ENCODE data around the gene LHX8. TPM values are rescaled to one million over a fixed set of nuclear protein-coding genes. Genes with fewer than 3 reads are reported as not detected.
A peak's percentile ranks its signal among the peaks of the same experiment; 100 is the strongest.

LHX8 gene
- total RNA-seq, 1 experiment from 2014 or later: not detected

GRCh38 chr1:75092141-75092540 is 42.0 kb upstream of the LHX8 start:
- Histone ChIP-seq H4K8ac (replicated peaks; ENCODE audit: insufficient read length, low read depth, low read length) (no peak overlapping the region), H3K18ac (ENCODE audit: insufficient read length, low read depth, low read length) (no peak overlapping the region), H3K14ac (ENCODE audit: insufficient read depth, low read length) (no peak overlapping the region), H3K4ac (ENCODE audit: low read depth, low read length) (no peak overlapping the region), H3K23ac (ENCODE audit: insufficient read length, low read depth, low read length) (no peak overlapping the region), H4K20me1 (ENCODE audit: control insufficient read depth, insufficient read depth, insufficient read length) (no peaks in the 10 kb centered on the region), H3K4me1 (ENCODE audit: insufficient read depth, low read length) (no peaks in the 10 kb centered on the region), H3K23me2 (ENCODE audit: insufficient read length, low read depth, low read length, poor library complexity, severe bottlenecking) (no peaks in the 10 kb centered on the region), H2BK12ac (ENCODE audit: insufficient read length, low read depth, low read length) (no peak overlapping the region), H2AFZ (ENCODE audit: low read length) (no peak overlapping the region), H2AK5ac (ENCODE audit: insufficient read length, low read length) (no peak overlapping the region), H3K79me1 (ENCODE audit: insufficient read depth, low read depth, low read length, poor library complexity, severe bottlenecking) (no peaks in the 10 kb centered on the region), H3K4me2 (ENCODE audit: insufficient read depth, insufficient read length, low read length) (no peak overlapping the region), H3K27ac (ENCODE audit: insufficient read length, low read depth, low read length) (no peak overlapping the region), H2BK120ac (ENCODE audit: low read depth, low read length, poor library complexity, severe bottlenecking) (no peak overlapping the region), H2BK15ac (ENCODE audit: low read depth, low read length) (no peak overlapping the region), H3K56ac (ENCODE audit: insufficient read length, low read depth, low read length) (no peak overlapping the region), H2BK20ac (ENCODE audit: low read depth, low read length, poor library complexity, severe bottlenecking) (no peak overlapping the region), H3T11ph (ENCODE audit: low read length) (no peak overlapping the region), H4K5ac (ENCODE audit: insufficient read length, low read depth, low read length) (no peak overlapping the region), H3K27me3 (ENCODE audit: insufficient read depth, low read length) (no peaks in the 10 kb centered on the region), H3K79me2 (ENCODE audit: insufficient read depth, low read length) (no peaks in the 10 kb centered on the region), H3K9me3 (ENCODE audit: control insufficient read depth, low read depth, low read length) (no peaks in the 10 kb centered on the region), H4K91ac (ENCODE audit: insufficient read length, low read depth, low read length) (no peak overlapping the region), H2BK5ac (ENCODE audit: insufficient read length, low read length) (no peak overlapping the region), H3K9ac (ENCODE audit: extremely low read depth, insufficient read length, low read length) (no peak overlapping the region)
- H3K27me3 Mint-ChIP-seq (ENCODE audit: low read depth): no peaks in the 10 kb centered on the region
- no peak for TF ChIP-seq CTCF (conservative IDR thresholded peaks at IDR 0.05)
- DNase-seq: peak; percentile 93
- H3K36me3 Mint-ChIP-seq (ENCODE audit: insufficient read depth in 1 of 3, low read depth in 3 of 3): peaks cover 0 to 17% (median 10%) of the 10 kb centered on the region in 3 experiments; a peak in 4 of 7 replicates
- H3K4me3 Mint-ChIP-seq: no peak overlapping the region
- H3K27ac Mint-ChIP-seq: peak overlapping the region in 2 of 3 experiments; percentile 74 to 83; a peak in 3 of 7 replicates
- peaks cover 13% of the 10 kb centered on the region in 2 experiments for H3K4me1 Mint-ChIP-seq
- H3K9me3 Mint-ChIP-seq: peaks cover 0 to 7% of the 10 kb centered on the region in 2 experiments; a peak in 1 of 5 replicates
- WGBS (ENCODE audit: extremely low coverage, insufficient read length, low lambda C conversion rate): no CpG with 5 or more reads among the region's 3 CpGs

All from H9 (cell line).